Measurements from ENCODE around the gene C3orf38. TPM values are rescaled to one million over a fixed set of nuclear protein-coding genes. Genes with fewer than 3 reads are reported as not detected.
A peak's percentile ranks its signal among the peaks of the same experiment; 100 is the strongest.

Gene C3orf38
- total RNA-seq, 5 donors from 2014 or later (not counting 1 experiment from before 2014, with no cell fraction given): 26.0 to 39.3 (median 26.8) TPM

DNA sequence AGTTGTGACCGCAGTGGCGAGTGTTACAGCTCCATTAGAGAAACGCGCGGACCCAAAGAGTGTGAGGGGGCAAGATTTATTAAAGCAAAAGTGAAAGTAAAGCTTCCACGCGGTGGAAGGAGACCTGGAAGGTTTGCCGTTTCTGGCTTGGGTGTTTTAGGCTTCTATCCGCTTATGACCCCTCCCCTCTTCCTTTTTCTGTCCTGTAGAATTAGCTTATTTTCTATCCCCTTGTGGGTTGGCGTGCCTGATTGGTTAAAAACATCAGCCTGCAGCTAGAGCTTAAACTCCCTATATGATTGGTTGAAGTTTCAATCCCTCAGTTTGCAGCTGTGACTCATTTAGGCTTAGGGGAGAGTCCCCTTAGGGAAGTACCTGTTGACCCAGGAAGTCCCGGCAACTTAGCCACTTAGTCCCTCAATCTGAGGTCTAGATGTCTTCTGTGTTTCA, 39.6 kb downstream of the C3orf38 start:
- Histone ChIP-seq H3K36me3 (ENCODE audit: control insufficient read depth in 2 of 2, extremely low read depth in 1 of 2, insufficient read depth in 1 of 2, low read length in 1 of 2) (no peaks in the 10 kb centered on the region), H3K4me1 (ENCODE audit: control insufficient read depth in 1 of 2, extremely low read depth in 1 of 2, insufficient read depth in 2 of 2, low read length in 2 of 2) (no peaks in the 10 kb centered on the region), H3K27me3 (replicated peaks in 1 of 2; ENCODE audit: control insufficient read depth in 2 of 2, extremely low read depth in 1 of 2, insufficient read depth in 2 of 2, low read length in 1 of 2) (no peaks in the 10 kb centered on the region), H3K4me3 (ENCODE audit: control insufficient read depth in 1 of 2, extremely low read depth in 1 of 2, low read length in 1 of 2) (no peak overlapping the region), H3K27ac (ENCODE audit: low read length) (no peak overlapping the region), H3K9me3 (no peaks in the 10 kb centered on the region)
- no peak overlapping the region for H3K4me3 Mint-ChIP-seq
- H3K27me3 Mint-ChIP-seq: no peaks in the 10 kb centered on the region
- H3K27ac Mint-ChIP-seq: no peak overlapping the region
- ChIA-PET CTCF (no interaction called here), POLR2A (interaction anchor here in 1 of 2 donors (0.7 kb wide), 1 partner anchor 29 kb away, joined by 3 read pairs; no protein-coding TSS in a partner anchor)
- 33% methylated on average over 1 of the region's 11 CpGs for WGBS (ENCODE audit: insufficient coverage)
- peaks cover 0 to 1% (median 0%) of the 10 kb centered on the region in 3 donors for H3K4me1 Mint-ChIP-seq
- DNase-seq: no peak
- peaks cover 6 to 18% (median 15%) of the 10 kb centered on the region in 3 donors for H3K9me3 Mint-ChIP-seq
- peaks cover 6% of the 10 kb centered on the region for H3K36me3 Mint-ChIP-seq
- ATAC-seq (replicated peaks in 1 of 4): no peak

DNA sequence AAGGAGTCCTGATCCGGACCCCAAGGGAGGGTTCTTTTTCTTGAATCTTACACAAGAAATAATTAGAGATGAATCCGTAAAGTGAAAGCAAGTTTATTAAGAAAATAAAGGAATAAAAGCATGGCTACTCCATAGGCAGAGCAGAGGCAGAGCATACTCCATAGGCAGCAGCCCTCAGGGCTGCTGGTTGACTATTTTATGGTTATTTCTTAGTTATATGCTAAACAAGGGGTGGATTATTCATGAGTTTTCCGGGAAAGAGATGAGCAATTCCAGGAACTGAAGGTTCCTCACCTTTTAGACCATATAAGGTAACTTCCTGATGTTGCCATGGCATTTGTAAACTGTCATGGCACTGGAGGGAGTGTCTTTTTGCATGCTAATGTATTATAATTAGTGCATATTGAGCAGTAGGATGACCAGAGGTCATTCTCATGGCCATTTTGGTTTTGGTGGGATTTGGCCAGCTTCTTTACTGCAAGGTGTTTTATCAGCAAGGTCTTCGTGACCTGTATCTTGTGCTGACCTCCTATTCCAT, 42.2 kb downstream of the C3orf38 start:
- Histone ChIP-seq H3K4me1 (ENCODE audit: control insufficient read depth in 1 of 2, extremely low read depth in 1 of 2, insufficient read depth in 2 of 2, low read length in 2 of 2) (no peaks in the 10 kb centered on the region), H3K9me3 (no peaks in the 10 kb centered on the region), H3K36me3 (ENCODE audit: control insufficient read depth in 2 of 2, extremely low read depth in 1 of 2, insufficient read depth in 1 of 2, low read length in 1 of 2) (no peaks in the 10 kb centered on the region), H3K27ac (ENCODE audit: low read length) (no peak overlapping the region), H3K4me3 (ENCODE audit: control insufficient read depth in 1 of 2, extremely low read depth in 1 of 2, low read length in 1 of 2) (no peak overlapping the region), H3K27me3 (replicated peaks in 1 of 2; ENCODE audit: control insufficient read depth in 2 of 2, extremely low read depth in 1 of 2, insufficient read depth in 2 of 2, low read length in 1 of 2) (no peaks in the 10 kb centered on the region)
- Mint-ChIP-seq H3K27me3 (peaks cover 2 to 9% of the 10 kb centered on the region in 2 donors), H3K36me3 (no peaks in the 10 kb centered on the region), H3K4me3 (no peak overlapping the region), H3K4me1 (peaks cover 0 to 1% (median 0%) of the 10 kb centered on the region in 3 donors), H3K9me3 (no peaks in the 10 kb centered on the region), H3K27ac (no peak overlapping the region)
- DNase-seq: no peak
- POLR2A ChIA-PET: no interaction called here
- ATAC-seq (replicated peaks in 1 of 4): no peak
- CTCF ChIA-PET: no interaction called here
- 100% methylated on average over 1 of the region's 4 CpGs for WGBS (ENCODE audit: insufficient coverage)

DNA sequence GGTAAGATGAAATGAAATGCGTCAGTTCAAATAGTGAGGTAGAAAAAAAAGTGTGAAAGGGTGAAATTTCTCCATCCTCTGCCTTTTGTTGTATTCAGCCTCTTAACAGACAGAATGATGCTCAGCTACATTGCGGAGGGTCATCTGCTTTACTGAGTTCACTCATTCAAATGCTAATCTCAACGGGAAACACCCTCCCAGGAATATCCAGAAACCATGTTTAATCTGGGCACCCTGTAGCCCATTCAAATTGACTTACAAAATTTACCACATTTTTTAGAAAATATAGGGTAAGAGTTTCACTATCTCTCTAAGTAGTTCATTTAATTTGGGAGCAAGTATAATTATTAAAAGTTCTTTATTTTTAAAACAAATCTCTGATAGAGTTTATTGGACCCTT, 42.9 kb downstream of the C3orf38 start:
- WGBS (ENCODE audit: insufficient coverage): no CpG with 5 or more reads among the region's 3 CpGs

DNA sequence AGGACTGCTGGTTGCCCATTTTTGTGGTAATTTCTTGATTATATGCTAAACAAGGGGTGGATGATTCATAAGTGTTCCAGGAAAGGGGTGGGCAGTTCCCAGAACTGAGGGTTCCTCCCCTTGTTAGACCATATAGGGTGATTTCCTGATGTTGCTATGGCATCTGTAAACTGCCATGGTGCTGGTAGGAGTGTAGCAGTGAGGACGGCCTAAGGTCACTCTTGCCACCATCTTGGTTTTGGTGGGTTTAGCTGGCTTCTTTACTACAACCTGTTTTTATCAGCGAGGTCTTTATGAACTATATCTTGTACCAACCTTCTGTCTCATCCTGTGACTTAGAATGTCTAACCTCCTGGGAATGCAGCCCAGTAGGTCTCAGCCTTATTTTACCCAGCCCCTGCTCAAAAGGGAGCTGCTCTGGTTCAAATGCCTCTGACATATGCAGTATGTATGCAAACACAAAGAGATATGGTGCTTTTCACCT, 46.2 kb downstream of the C3orf38 start:
- Histone ChIP-seq H3K27me3 (replicated peaks in 1 of 2; ENCODE audit: control insufficient read depth in 2 of 2, extremely low read depth in 1 of 2, insufficient read depth in 2 of 2, low read length in 1 of 2) (no peaks in the 10 kb centered on the region), H3K4me1 (ENCODE audit: control insufficient read depth in 1 of 2, extremely low read depth in 1 of 2, insufficient read depth in 2 of 2, low read length in 2 of 2) (no peaks in the 10 kb centered on the region), H3K36me3 (ENCODE audit: control insufficient read depth in 2 of 2, extremely low read depth in 1 of 2, insufficient read depth in 1 of 2, low read length in 1 of 2) (no peaks in the 10 kb centered on the region), H3K9me3 (no peaks in the 10 kb centered on the region), H3K27ac (ENCODE audit: low read length) (no peak overlapping the region), H3K4me3 (ENCODE audit: control insufficient read depth in 1 of 2, extremely low read depth in 1 of 2, low read length in 1 of 2) (no peak overlapping the region)
- Mint-ChIP-seq H3K27me3 (peaks cover 3 to 9% of the 10 kb centered on the region in 2 donors), H3K27ac (no peak overlapping the region), H3K4me3 (no peak overlapping the region), H3K4me1 (no peaks in the 10 kb centered on the region), H3K9me3 (no peaks in the 10 kb centered on the region), H3K36me3 (no peaks in the 10 kb centered on the region)
- ChIA-PET CTCF (no interaction called here), POLR2A (no interaction called here)
- ATAC-seq (replicated peaks in 1 of 4) (no peak), DNase-seq (no peak)
- WGBS (ENCODE audit: insufficient coverage): 83% methylated on average over 1 of the region's 2 CpGs

More for the DNA sequence above, 42.9 kb downstream of the C3orf38 start:
- no peaks in the 10 kb centered on the region for H3K4me1 ChIP-seq (ENCODE audit: control insufficient read depth in 1 of 2, extremely low read depth in 1 of 2, insufficient read depth in 2 of 2, low read length in 2 of 2)
- Mint-ChIP-seq H3K27ac (no peak overlapping the region), H3K36me3 (no peaks in the 10 kb centered on the region), H3K4me3 (no peak overlapping the region), H3K9me3 (no peaks in the 10 kb centered on the region), H3K4me1 (peaks cover 0 to 1% (median 0%) of the 10 kb centered on the region in 3 donors), H3K27me3 (peaks cover 3 to 9% of the 10 kb centered on the region in 2 donors)
- no peak for ATAC-seq (replicated peaks in 1 of 4)
- no peaks in the 10 kb centered on the region for H3K36me3 ChIP-seq (ENCODE audit: control insufficient read depth in 2 of 2, extremely low read depth in 1 of 2, insufficient read depth in 1 of 2, low read length in 1 of 2)
- ChIA-PET POLR2A (no interaction called here), CTCF (no interaction called here)
- no peak overlapping the region for H3K27ac ChIP-seq (ENCODE audit: low read length)
- no peaks in the 10 kb centered on the region for H3K9me3 ChIP-seq
- DNase-seq: no peak
- H3K27me3 ChIP-seq (replicated peaks in 1 of 2; ENCODE audit: control insufficient read depth in 2 of 2, extremely low read depth in 1 of 2, insufficient read depth in 2 of 2, low read length in 1 of 2): no peaks in the 10 kb centered on the region
- no peak overlapping the region for H3K4me3 ChIP-seq (ENCODE audit: control insufficient read depth in 1 of 2, extremely low read depth in 1 of 2, low read length in 1 of 2)

DNA sequence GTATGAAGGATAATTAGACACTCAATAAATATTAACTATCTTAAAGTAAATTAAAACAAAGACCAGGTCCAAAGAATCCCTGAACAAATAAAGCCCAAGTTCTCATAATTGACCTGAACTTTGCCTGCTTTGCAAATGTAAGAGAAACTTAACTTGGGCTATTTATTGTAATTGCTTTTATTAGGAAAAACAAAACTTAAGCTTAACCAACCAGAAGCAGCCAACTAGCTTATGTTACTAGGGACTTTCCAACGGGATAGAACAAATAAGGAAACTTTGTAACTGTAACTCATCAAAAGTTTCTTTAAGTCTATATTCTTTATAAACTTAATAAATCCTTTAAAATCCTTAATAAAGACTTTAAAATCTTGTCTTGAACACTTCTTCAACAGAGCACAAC, 48.4 kb downstream of the C3orf38 start:
- no peak overlapping the region for H3K4me3 ChIP-seq (ENCODE audit: control insufficient read depth in 1 of 2, extremely low read depth in 1 of 2, low read length in 1 of 2)
- DNase-seq (no peak), ATAC-seq (replicated peaks in 1 of 4) (no peak)
- POLR2A ChIA-PET: no interaction called here
- H3K27ac ChIP-seq (ENCODE audit: low read length): no peak overlapping the region
- Mint-ChIP-seq H3K36me3 (no peaks in the 10 kb centered on the region), H3K27me3 (peaks cover 5 to 9% of the 10 kb centered on the region in 2 donors), H3K4me1 (peaks cover 0 to under 1% (median 0%) of the 10 kb centered on the region in 3 donors), H3K27ac (no peak overlapping the region), H3K4me3 (no peak overlapping the region), H3K9me3 (no peaks in the 10 kb centered on the region)
- CTCF ChIA-PET: interaction anchor here in 1 of 2 donors (0.8 to 0.9 kb wide), 2 partner anchors 9 to 959 kb away, joined by 3 read pairs; no protein-coding TSS in a partner anchor
- H3K9me3 ChIP-seq: no peaks in the 10 kb centered on the region
- peaks cover 0 to 2% of the 10 kb centered on the region in 2 experiments for H3K27me3 ChIP-seq (replicated peaks in 1 of 2; ENCODE audit: control insufficient read depth in 2 of 2, extremely low read depth in 1 of 2, insufficient read depth in 2 of 2, low read length in 1 of 2)
- no peaks in the 10 kb centered on the region for H3K4me1 ChIP-seq (ENCODE audit: control insufficient read depth in 1 of 2, extremely low read depth in 1 of 2, insufficient read depth in 2 of 2, low read length in 2 of 2)
- H3K36me3 ChIP-seq (ENCODE audit: control insufficient read depth in 2 of 2, extremely low read depth in 1 of 2, insufficient read depth in 1 of 2, low read length in 1 of 2): no peaks in the 10 kb centered on the region
- WGBS (ENCODE audit: insufficient coverage): no CpG with 5 or more reads among the region's 1 CpG

DNA sequence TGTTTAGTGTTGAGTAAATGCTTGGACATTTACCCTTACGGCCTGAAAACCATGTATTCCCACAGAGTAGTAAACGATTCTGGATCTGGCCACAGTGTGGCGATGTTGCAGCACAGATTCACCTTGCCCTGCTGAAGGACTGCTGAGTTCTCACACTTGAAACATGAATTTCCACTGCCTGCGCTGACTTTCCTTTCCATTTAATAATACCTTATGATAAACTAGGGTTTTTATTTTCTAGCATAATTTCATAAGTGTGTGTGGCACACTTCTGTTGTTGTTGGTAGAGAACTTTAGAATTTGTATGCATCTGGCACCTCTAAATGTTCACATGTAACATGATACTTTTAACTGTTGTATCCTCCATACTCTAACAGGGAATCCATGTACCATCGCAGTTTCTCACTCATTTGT, 53.9 kb downstream of the C3orf38 start:
- DNase-seq: peak in 24 of 35 experiments; percentile 8 to 52 (median 20)
- peak; percentile 41 to 70 (median 62) for ATAC-seq (replicated peaks in 1 of 4)
- Mint-ChIP-seq H3K4me3 (no peak overlapping the region), H3K4me1 (peaks cover 0 to 1% (median 0%) of the 10 kb centered on the region in 3 donors), H3K27me3 (peaks cover 0 to 3% of the 10 kb centered on the region in 2 donors), H3K27ac (no peak overlapping the region), H3K9me3 (no peaks in the 10 kb centered on the region), H3K36me3 (no peaks in the 10 kb centered on the region)
- Histone ChIP-seq H3K4me3 (ENCODE audit: control insufficient read depth in 1 of 2, extremely low read depth in 1 of 2, low read length in 1 of 2) (no peak overlapping the region), H3K36me3 (ENCODE audit: control insufficient read depth in 2 of 2, extremely low read depth in 1 of 2, insufficient read depth in 1 of 2, low read length in 1 of 2) (no peaks in the 10 kb centered on the region), H3K9me3 (no peaks in the 10 kb centered on the region), H3K27me3 (replicated peaks in 1 of 2; ENCODE audit: control insufficient read depth in 2 of 2, extremely low read depth in 1 of 2, insufficient read depth in 2 of 2, low read length in 1 of 2) (peaks cover 0 to 2% of the 10 kb centered on the region in 2 experiments), H3K4me1 (ENCODE audit: control insufficient read depth in 1 of 2, extremely low read depth in 1 of 2, insufficient read depth in 2 of 2, low read length in 2 of 2) (no peaks in the 10 kb centered on the region), H3K27ac (ENCODE audit: low read length) (no peak overlapping the region)
- ChIA-PET CTCF (no interaction called here), POLR2A (no interaction called here)
- WGBS (ENCODE audit: insufficient coverage): 0% methylated on average over 2 of the region's 5 CpGs
